Measurements from ENCODE around the gene ZNF234. TPM values are rescaled to one million over a fixed set of nuclear protein-coding genes. Genes with fewer than 3 reads are reported as not detected.
"Not testable (repeated sequence)": the region's sequence is repeated elsewhere in the genome, so short reads cannot be mapped to it uniquely, and the experiment has no call there.

ZNF234 gene
- 6.4 TPM for polyA plus RNA-seq (2013, experiment 1 of 2; ENCODE audit: insufficient read length)
- polyA plus RNA-seq (2013, experiment 2 of 2; ENCODE audit: insufficient read length) = 6.7 TPM

GRCh38 chr19:44141191-44142058 is at the start of gene ZNF234:
Gene ZNF234 (plus strand): TSS chr19:44141554. CDS start chr19:44144633, 3,079 bp downstream.
- peak; percentile 84 for DNase-seq

GRCh38 chr19:44092108-44092507 is 49.2 kb upstream of the ZNF234 start:
- no peak for DNase-seq

GRCh38 chr19:44093931-44094765 is 47.2 kb upstream of the ZNF234 start, which contains the start of gene ZNF224:
Gene ZNF224 (plus strand): TSS chr19:44094361. CDS start chr19:44097874, 3,513 bp downstream.
- peak; percentile 92 for DNase-seq

- no peak for DNase-seq
These were observed 33.6 kb upstream of the ZNF234 start for GRCh38 chr19:44107751-44108150.

- DNase-seq = no peak
These were observed 31.9 kb upstream of the ZNF234 start for GRCh38 chr19:44109458-44109857.

- DNase-seq = peak; percentile 81
These were observed 29.4 kb upstream of the ZNF234 start for GRCh38 chr19:44111910-44112463.

GRCh38 chr19:44112802-44113137 is 28.6 kb upstream of the ZNF234 start:
- no peak for DNase-seq

GRCh38 chr19:44113138-44113783 is 28.1 kb upstream of the ZNF234 start, which contains the start of gene ZNF225:
Gene ZNF225 (plus strand): TSS chr19:44113399. CDS start chr19:44115828, 2,429 bp downstream.
- DNase-seq = peak; percentile 99

GRCh38 chr19:44113784-44114390 is 27.5 kb upstream of the ZNF234 start:
- DNase-seq = no peak

GRCh38 chr19:44121162-44121561 is 20.2 kb upstream of the ZNF234 start:
- not testable (repeated sequence) for DNase-seq

- no peak for DNase-seq
These were observed 9.4 kb upstream of the ZNF234 start for GRCh38 chr19:44131955-44132354.

- DNase-seq = peak; percentile 18
These were observed 692 bp downstream of the ZNF234 start for GRCh38 chr19:44142059-44142433.

- no peak for DNase-seq
These were observed 8.4 kb downstream of the ZNF234 start for GRCh38 chr19:44149776-44150175.

GRCh38 chr19:44151491-44151890 is 10.1 kb downstream of the ZNF234 start:
- no peak for DNase-seq

- no peak for DNase-seq
These were observed 15.1 kb downstream of the ZNF234 start for GRCh38 chr19:44156475-44156874.

- DNase-seq = no peak
These were observed 22.4 kb downstream of the ZNF234 start for GRCh38 chr19:44163789-44164188.

GRCh38 chr19:44164327-44164672 is 22.9 kb downstream of the ZNF234 start:
- DNase-seq = no peak

GRCh38 chr19:44164673-44165512 is 23.5 kb downstream of the ZNF234 start, which contains the start of gene ZNF226:
Gene ZNF226 (plus strand): TSS chr19:44165100. CDS start chr19:44170081, 4,981 bp downstream.
- peak; percentile 99 for DNase-seq

- not testable (repeated sequence) for DNase-seq
These were observed 29.3 kb downstream of the ZNF234 start for GRCh38 chr19:44170660-44171059.

- no peak for DNase-seq
These were observed 35.2 kb downstream of the ZNF234 start for GRCh38 chr19:44176590-44176989.

- DNase-seq = no peak
These were observed 39.6 kb downstream of the ZNF234 start for GRCh38 chr19:44180968-44181367.

All from fibroblast of skin of abdomen (primary cell).